HEK293 (cell line): ENCODE data around the gene CD300LB.

Experiments used
- YY1 ChIP-seq: fragments of 450-650 bp; formaldehyde crosslinking; IDR thresholded peaks from 2 replicates; pipeline ENCODE4 v1.5.1; 2018; ENCODE audit warnings: missing biosample characterization, missing genetic modification characterization
- ZBTB26 ChIP-seq: fragments of 450-650 bp; formaldehyde crosslinking; optimal IDR thresholded peaks from 2 replicates; pipeline ENCODE3; 2016; ENCODE audit warnings: missing biosample characterization, mild to moderate bottlenecking, missing genetic modification characterization
- ZBTB48 ChIP-seq: fragments of 450-650 bp; formaldehyde crosslinking; IDR thresholded peaks from 2 replicates; pipeline ENCODE4 v1.5.1; 2016; ENCODE audit warnings: missing biosample characterization, missing genetic modification characterization
- ZBTB7A ChIP-seq: fragments of 450-650 bp; formaldehyde crosslinking; IDR thresholded peaks from 2 replicates; pipeline ENCODE4 v1.5.1; 2016; ENCODE audit warnings: low read depth, missing biosample characterization, missing genetic modification characterization
- ZNF121 ChIP-seq: fragments of 450-650 bp; formaldehyde crosslinking; IDR thresholded peaks from 2 replicates; pipeline ENCODE4 v1.5.1; 2016; ENCODE audit warnings: missing biosample characterization, missing genetic modification characterization
- ZNF223 ChIP-seq: fragments of 450-650 bp; formaldehyde crosslinking; IDR thresholded peaks from 2 replicates; pipeline ENCODE4 v1.5.1; 2016; ENCODE audit warnings: missing biosample characterization, missing genetic modification characterization
- ZNF654 ChIP-seq: fragments of 450-650 bp; formaldehyde crosslinking; IDR thresholded peaks from 2 replicates; pipeline ENCODE4 v1.5.1; 2016; ENCODE audit warnings: low read depth, missing biosample characterization, missing genetic modification characterization
- TF ChIP-seq, protein P1 (sequence below): fragments of 450-650 bp; formaldehyde crosslinking; IDR thresholded peaks from 2 replicates; pipeline ENCODE4 v1.5.1; 2016; ENCODE audit warnings: missing biosample characterization, missing genetic modification characterization

- TF ChIP-seq, protein P1, sequence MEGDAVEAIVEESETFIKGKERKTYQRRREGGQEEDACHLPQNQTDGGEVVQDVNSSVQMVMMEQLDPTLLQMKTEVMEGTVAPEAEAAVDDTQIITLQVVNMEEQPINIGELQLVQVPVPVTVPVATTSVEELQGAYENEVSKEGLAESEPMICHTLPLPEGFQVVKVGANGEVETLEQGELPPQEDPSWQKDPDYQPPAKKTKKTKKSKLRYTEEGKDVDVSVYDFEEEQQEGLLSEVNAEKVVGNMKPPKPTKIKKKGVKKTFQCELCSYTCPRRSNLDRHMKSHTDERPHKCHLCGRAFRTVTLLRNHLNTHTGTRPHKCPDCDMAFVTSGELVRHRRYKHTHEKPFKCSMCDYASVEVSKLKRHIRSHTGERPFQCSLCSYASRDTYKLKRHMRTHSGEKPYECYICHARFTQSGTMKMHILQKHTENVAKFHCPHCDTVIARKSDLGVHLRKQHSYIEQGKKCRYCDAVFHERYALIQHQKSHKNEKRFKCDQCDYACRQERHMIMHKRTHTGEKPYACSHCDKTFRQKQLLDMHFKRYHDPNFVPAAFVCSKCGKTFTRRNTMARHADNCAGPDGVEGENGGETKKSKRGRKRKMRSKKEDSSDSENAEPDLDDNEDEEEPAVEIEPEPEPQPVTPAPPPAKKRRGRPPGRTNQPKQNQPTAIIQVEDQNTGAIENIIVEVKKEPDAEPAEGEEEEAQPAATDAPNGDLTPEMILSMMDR (tag by site-specific recombination), result no peak
- no peak for TF ChIP-seq ZBTB26
- no peak for TF ChIP-seq ZNF223 (tag by site-specific recombination)
- TF ChIP-seq ZNF121 (tag by site-specific recombination), result no peak
- no peak for TF ChIP-seq YY1
- no peak for TF ChIP-seq ZBTB48 (tag by site-specific recombination)
- no peak for TF ChIP-seq ZNF654 (tag by site-specific recombination)
- TF ChIP-seq ZBTB7A, result no peak
These were observed 48.6 kb upstream of the CD300LB start for GRCh38 chr17:74579900-74580299.
